ENCODE data around the gene KLF18. TPM values are rescaled to one million over a fixed set of nuclear protein-coding genes. Genes with fewer than 3 reads are reported as not detected.

Gene KLF18
- polyA plus RNA-seq, 3 donors: not detected

GRCh38 chr1:44129616-44130500 lies 11.6 kb downstream of the KLF18 start:
- H3K9ac ChIP-seq (ENCODE audit: insufficient read depth, low read length, poor library complexity, severe bottlenecking): no peak overlapping the region
- H3K79me2 ChIP-seq (ENCODE audit: insufficient read depth, low read length): no peaks in the 10 kb centered on the region
- TF ChIP-seq, protein P1, sequence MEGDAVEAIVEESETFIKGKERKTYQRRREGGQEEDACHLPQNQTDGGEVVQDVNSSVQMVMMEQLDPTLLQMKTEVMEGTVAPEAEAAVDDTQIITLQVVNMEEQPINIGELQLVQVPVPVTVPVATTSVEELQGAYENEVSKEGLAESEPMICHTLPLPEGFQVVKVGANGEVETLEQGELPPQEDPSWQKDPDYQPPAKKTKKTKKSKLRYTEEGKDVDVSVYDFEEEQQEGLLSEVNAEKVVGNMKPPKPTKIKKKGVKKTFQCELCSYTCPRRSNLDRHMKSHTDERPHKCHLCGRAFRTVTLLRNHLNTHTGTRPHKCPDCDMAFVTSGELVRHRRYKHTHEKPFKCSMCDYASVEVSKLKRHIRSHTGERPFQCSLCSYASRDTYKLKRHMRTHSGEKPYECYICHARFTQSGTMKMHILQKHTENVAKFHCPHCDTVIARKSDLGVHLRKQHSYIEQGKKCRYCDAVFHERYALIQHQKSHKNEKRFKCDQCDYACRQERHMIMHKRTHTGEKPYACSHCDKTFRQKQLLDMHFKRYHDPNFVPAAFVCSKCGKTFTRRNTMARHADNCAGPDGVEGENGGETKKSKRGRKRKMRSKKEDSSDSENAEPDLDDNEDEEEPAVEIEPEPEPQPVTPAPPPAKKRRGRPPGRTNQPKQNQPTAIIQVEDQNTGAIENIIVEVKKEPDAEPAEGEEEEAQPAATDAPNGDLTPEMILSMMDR (IDR thresholded peaks at IDR 0.05): no peak
- H3K36me3 Mint-ChIP-seq: no peaks in the 10 kb centered on the region
- no peak overlapping the region for H2AFZ ChIP-seq (ENCODE audit: insufficient read depth, low read depth, low read length, poor library complexity, severe bottlenecking)
- intact Hi-C loops (cut with micrococcal nuclease): no loop called here
- peak overlapping the region in 1 of 7 donors; percentile 66 for H3K27ac Mint-ChIP-seq
- no peaks in the 10 kb centered on the region for H3K4me1 ChIP-seq (ENCODE audit: control insufficient read depth in 1 of 2, insufficient read depth in 2 of 2, low read length in 2 of 2)
- no peaks in the 10 kb centered on the region for H3K9me3 ChIP-seq (replicated peaks in 1 of 2; ENCODE audit: control insufficient read depth in 1 of 2, insufficient read depth in 1 of 2, low read length in 2 of 2)
- no peak overlapping the region for H3K4me3 Mint-ChIP-seq
- 95% methylated on average over 16 of the region's 16 CpGs for WGBS (ENCODE audit: insufficient coverage)
- H3K4me2 ChIP-seq (replicated peaks; ENCODE audit: extremely low read depth, low read length, poor library complexity, severe bottlenecking): no peak overlapping the region
- H3K4me3 ChIP-seq (replicated peaks in 1 of 3; ENCODE audit: low read depth in 2 of 3, low read length in 3 of 3): no peak overlapping the region
- peaks cover 0 to 6% (median 4%) of the 10 kb centered on the region in 3 donors for H3K27me3 Mint-ChIP-seq (ENCODE audit: low read depth in 3 of 3)
- H3K27ac ChIP-seq (ENCODE audit: low read depth in 1 of 2, low read length in 2 of 2): no peak overlapping the region
- no peaks in the 10 kb centered on the region for H3K4me1 Mint-ChIP-seq
- peaks cover 0 to 6% (median 0%) of the 10 kb centered on the region in 7 donors for H3K9me3 Mint-ChIP-seq
- DNase-seq: no peak
- no peaks in the 10 kb centered on the region for H3K27me3 ChIP-seq (ENCODE audit: control insufficient read depth in 2 of 2, insufficient read depth in 2 of 2, low read length in 2 of 2)
- H3K36me3 ChIP-seq (replicated peaks in 1 of 2; ENCODE audit: control insufficient read depth in 1 of 2, insufficient read depth in 2 of 2, low read length in 2 of 2): no peaks in the 10 kb centered on the region
- H4K20me1 ChIP-seq (ENCODE audit: insufficient read depth, low read length): no peaks in the 10 kb centered on the region

DNA sequence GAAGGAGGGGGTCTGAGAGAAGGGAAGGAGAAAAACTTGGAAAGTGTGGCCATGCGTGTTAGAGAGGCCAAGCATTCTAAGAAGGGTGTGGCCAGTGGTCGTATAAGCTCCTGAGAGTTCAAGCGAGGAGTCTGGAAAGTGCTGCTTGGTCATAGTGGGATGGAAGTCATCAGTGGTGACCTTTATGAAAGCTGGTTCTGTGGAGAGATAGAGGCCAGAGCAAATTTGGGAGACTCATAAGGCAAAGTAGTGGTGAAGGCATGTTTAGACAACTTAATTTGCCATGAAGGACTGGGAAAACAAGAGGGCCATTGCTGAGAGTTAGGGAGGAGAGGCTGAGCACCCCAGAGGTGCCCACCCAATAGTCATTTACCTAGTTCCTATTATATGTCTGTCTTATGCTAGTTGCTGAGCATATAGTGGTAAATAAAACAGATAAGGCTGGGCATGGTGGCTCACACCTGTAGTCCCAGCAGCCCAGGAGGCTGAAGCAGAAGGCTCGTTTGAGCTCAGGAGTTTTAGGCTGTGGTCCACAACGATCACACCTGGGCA lies 21.0 kb downstream of the KLF18 start:
- Mint-ChIP-seq H3K9me3 (peaks cover 0 to 5% (median 2%) of the 10 kb centered on the region in 7 donors), H3K27me3 (ENCODE audit: low read depth in 3 of 3) (peaks cover 1 to 10% (median 9%) of the 10 kb centered on the region in 3 donors), H3K27ac (no peak overlapping the region), H3K4me3 (no peak overlapping the region), H3K36me3 (no peaks in the 10 kb centered on the region), H3K4me1 (peaks cover 6% of the 10 kb centered on the region)
- no peaks in the 10 kb centered on the region for H4K20me1 ChIP-seq (ENCODE audit: insufficient read depth, low read length)
- H3K4me1 ChIP-seq (ENCODE audit: control insufficient read depth in 1 of 2, insufficient read depth in 2 of 2, low read length in 2 of 2): no peaks in the 10 kb centered on the region
- no peak overlapping the region for H3K9ac ChIP-seq (ENCODE audit: insufficient read depth, low read length, poor library complexity, severe bottlenecking)
- no peak for DNase-seq
- H3K79me2 ChIP-seq (ENCODE audit: insufficient read depth, low read length): no peaks in the 10 kb centered on the region
- TF ChIP-seq, protein P1 (IDR thresholded peaks at IDR 0.05): no peak
- no peak overlapping the region for H3K4me3 ChIP-seq (replicated peaks in 1 of 3; ENCODE audit: low read depth in 2 of 3, low read length in 3 of 3)
- no peaks in the 10 kb centered on the region for H3K36me3 ChIP-seq (replicated peaks in 1 of 2; ENCODE audit: control insufficient read depth in 1 of 2, insufficient read depth in 2 of 2, low read length in 2 of 2)
- intact Hi-C loops (cut with micrococcal nuclease): no loop called here
- no peaks in the 10 kb centered on the region for H3K27me3 ChIP-seq (ENCODE audit: control insufficient read depth in 2 of 2, insufficient read depth in 2 of 2, low read length in 2 of 2)
- no peak overlapping the region for H3K4me2 ChIP-seq (replicated peaks; ENCODE audit: extremely low read depth, low read length, poor library complexity, severe bottlenecking)
- whole genome bisulfite sequencing (ENCODE audit: insufficient coverage): 96% methylated on average over 5 of the region's 5 CpGs
- H2AFZ ChIP-seq (ENCODE audit: insufficient read depth, low read depth, low read length, poor library complexity, severe bottlenecking): no peak overlapping the region
- H3K27ac ChIP-seq (ENCODE audit: low read depth in 1 of 2, low read length in 2 of 2): no peak overlapping the region
- no peaks in the 10 kb centered on the region for H3K9me3 ChIP-seq (replicated peaks in 1 of 2; ENCODE audit: control insufficient read depth in 1 of 2, insufficient read depth in 1 of 2, low read length in 2 of 2)

Measured in CD14-positive monocyte (primary cell).